ENCODE data around the gene PFDN2.
"Not testable (repeated sequence)": the region's sequence is repeated elsewhere in the genome, so short reads cannot be mapped to it uniquely, and the experiment has no call there.

The PFDN2 gene

DNA sequence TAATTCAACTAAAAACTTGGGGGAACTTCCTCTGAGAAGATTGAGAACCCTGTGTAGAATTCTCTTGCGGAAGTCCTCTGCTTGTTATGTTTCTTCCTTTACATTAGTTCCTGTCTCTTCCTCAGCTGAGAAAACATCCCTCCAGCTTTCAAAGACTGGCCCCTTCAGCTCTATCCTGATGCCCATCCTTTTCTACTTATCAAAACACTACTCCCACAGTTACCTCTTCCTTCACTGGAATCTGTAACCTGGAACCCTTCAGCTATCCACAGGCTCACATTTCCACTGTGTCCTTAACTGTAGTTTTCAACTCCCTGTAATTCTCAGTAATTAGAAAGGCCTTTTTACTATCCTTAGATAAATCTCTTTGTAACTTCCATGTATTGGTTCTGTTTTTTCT is 20.6 kb upstream of the PFDN2 start:
- DNase-seq (ENCODE audit: low spot score), result no peak

- DNase-seq (ENCODE audit: low spot score), result no peak
These were observed 20.0 kb upstream of the PFDN2 start for GRCh38 chr1:161137881-161138280.

DNA sequence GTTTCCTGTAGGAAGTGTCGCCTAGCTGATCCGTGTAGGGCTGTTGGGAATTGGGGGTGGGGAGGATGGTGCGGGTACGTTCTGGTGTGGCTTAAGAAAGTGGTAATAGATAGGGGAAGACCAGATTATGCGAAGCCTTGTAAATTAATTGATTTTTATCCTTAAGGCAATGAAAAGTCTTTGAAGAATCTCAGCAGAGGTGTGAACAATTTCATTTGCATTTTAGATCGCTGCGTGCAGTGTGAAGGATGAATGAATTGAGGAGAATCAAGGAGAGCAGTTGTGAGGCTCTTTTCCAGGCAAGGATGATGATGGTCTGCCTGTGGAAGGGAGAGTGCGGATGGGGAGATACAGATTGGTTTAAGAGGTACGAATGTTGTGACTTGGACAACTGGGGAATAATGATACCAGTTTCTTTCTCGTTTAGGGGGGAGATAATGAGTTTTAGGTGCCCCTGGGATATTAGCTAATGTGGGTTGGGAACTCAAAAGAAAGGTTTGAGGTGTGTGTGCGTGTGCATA is 15.4 kb upstream of the PFDN2 start:
- DNase-seq (ENCODE audit: low spot score), result no peak

- DNase-seq (ENCODE audit: low spot score), result peak; percentile 98
These were observed 14.8 kb upstream of the PFDN2 start, which contains the start of gene DEDD for GRCh38 chr1:161132410-161133219. TSS of gene DEDD (minus strand) at chr1:161132667. CDS start at chr1:161124462, 8,205 bp downstream.

GRCh38 chr1:161131523-161132409 is 13.9 kb upstream of the PFDN2 start:
- no peak for DNase-seq (ENCODE audit: low spot score)

DNA sequence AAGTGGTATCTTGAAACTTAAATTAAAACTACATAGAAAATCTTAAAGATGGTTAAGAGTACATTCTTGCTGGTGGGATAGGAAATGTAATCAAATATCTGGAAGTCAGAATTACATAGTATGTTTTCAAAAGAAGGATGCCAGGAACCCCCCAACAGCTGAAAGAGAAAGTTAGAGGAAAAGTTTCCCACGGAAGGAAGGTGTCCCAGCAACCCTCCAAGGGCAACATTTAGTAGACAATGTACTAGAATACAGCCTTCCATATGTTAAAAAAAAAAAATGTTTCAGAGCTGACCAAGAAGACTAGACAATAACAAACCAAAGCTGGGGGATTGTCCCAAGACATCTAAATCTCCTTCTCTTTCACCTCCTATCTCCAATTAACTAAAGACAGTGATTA is 12.4 kb upstream of the PFDN2 start:
- DNase-seq (ENCODE audit: low spot score), result no peak

- DNase-seq (ENCODE audit: low spot score), result no peak
These were observed 11.0 kb upstream of the PFDN2 start for GRCh38 chr1:161128591-161129420.

DNA sequence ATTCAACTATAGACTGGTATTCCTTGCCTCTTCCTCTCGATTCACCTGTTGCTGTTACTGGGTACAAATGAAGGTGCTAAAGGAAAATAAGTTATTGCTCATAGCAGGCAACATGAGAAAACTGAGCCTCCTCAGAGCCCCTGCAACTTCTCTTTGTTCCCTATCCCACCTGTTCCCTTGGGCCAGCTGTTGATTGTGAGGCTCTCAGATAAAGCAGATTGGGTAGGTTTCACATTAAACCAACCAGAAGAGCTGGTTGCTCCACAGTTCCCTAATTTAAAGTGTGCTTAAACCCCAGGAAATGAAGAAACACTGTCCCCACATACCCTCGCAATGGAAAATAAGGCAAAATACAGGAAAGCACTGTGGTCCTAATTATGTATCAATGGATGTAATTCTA is 9.8 kb upstream of the PFDN2 start:
- no peak for DNase-seq (ENCODE audit: low spot score)

GRCh38 chr1:161122967-161123366 is 5.1 kb upstream of the PFDN2 start:
- DNase-seq (ENCODE audit: low spot score), result no peak

DNA sequence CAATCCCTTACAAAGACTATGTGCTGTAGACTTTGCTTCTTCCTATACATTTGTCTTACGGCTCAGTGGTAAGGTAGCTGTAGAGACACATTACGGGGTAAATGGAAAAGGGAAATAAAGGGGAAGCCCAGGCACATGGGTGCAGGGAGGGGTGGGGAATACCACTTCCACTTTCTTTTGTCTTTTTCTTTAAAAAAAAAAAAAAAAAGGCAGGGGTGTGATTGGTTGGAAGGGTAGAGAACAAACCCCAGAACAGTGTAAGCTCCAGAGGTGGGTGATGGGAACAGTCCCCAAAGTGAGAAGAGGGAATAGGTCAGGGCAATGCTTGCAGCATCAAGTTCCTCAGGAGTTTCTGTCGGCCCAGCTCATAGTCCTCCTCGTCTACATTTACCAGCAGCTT is 4.0 kb upstream of the PFDN2 start:
- peak; percentile 31 for DNase-seq (ENCODE audit: low spot score)

- no peak for DNase-seq (ENCODE audit: low spot score)
These were observed 3.3 kb upstream of the PFDN2 start for GRCh38 chr1:161121042-161121650.

DNA sequence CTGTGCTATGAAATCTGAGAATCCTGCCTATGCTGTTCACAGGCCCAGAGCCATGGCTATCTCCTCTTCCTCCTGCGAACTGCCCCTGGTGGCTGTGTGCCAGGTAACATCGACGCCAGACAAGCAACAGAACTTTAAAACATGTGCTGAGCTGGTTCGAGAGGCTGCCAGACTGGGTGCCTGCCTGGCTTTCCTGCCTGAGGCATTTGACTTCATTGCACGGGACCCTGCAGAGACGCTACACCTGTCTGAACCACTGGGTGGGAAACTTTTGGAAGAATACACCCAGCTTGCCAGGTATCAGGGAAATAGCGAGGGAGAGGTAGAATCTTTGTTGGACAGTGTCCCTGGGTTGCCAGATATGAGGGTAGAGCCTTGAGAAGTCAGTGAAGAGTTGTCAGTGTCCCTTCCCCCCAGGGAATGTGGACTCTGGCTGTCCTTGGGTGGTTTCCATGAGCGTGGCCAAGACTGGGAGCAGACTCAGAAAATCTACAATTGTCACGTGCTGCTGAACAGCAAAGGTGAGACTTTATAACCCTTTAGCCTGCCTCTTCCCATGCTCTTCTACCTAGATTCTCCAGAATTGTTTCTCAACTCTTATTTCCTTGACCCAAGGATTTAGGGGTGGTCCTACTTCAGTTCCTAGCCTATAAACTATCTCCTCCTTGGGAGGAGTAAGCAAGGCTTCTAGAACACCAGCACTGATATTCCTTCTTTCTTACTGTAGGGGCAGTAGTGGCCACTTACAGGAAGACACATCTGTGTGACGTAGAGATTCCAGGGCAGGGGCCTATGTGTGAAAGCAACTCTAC is 1.5 kb upstream of the PFDN2 start:
- no peak for DNase-seq (ENCODE audit: low spot score)

GRCh38 chr1:161115961-161116360 is 1.9 kb downstream of the PFDN2 start:
- not testable (repeated sequence) for DNase-seq (ENCODE audit: low spot score)

GRCh38 chr1:161115132-161115711 is 2.6 kb downstream of the PFDN2 start:
- no peak for DNase-seq (ENCODE audit: low spot score)

DNA sequence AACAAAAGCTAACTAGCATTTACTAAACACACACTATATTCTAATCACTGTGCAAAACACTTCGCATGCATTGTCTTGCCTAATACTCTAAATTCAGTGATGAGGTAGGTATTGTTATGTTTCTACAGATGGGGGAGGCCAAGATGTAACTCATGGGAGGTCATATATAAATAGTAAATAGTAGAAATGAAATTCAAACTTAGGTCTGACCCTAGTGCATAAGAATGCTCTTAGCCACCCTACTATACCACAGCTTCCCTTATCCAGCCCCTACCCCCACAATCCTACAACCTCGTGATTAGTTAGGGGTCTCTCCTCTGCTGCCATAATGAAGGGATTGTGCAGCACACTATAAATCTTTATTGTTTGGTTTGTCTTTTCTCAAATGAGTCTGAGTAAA is 3.3 kb downstream of the PFDN2 start:
- peak; percentile 23 for DNase-seq (ENCODE audit: low spot score)

DNA sequence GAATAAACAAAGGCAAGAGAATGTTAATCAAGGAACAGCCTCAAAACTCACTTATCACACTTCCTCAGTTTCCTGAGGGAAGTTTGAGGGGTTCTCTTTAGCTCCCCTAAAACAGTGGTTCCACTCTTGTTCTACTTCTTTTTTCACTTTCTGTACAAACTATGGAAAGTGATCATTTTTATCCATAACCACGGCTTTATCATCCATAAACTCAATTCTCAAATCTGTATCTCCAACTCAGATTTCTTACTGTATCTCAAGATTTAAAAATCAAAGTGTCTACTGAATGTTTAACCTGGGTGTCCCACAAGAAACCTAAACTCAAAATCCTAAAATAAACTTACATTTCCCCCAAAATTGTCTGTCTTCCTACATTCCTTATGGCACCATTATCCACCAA is 3.9 kb downstream of the PFDN2 start:
- no peak for DNase-seq (ENCODE audit: low spot score)

GRCh38 chr1:161111527-161111926 is 6.3 kb downstream of the PFDN2 start:
- DNase-seq (ENCODE audit: low spot score), result no peak

DNA sequence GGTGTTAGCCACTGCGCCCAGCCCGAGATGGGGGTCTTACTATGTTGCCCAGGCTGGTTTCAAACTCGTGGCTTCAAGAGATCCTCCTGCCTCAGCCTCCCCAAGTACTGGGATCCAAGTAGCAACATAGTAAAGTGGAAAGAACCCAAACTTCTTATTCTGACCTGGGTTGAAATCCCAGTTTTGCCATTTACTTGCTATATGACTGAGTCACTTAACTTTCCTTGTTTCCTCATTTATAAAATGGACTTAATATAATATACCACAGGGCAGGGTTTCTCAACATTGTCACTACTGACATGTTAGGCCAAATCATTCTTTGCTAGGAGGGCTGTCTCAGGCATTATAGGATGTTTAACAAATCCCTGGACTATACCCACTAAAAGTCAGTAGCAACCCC is 6.7 kb downstream of the PFDN2 start:
- no peak for DNase-seq (ENCODE audit: low spot score)

- DNase-seq (ENCODE audit: low spot score), result no peak
These were observed 11.4 kb downstream of the PFDN2 start for GRCh38 chr1:161106431-161106830.

DNA sequence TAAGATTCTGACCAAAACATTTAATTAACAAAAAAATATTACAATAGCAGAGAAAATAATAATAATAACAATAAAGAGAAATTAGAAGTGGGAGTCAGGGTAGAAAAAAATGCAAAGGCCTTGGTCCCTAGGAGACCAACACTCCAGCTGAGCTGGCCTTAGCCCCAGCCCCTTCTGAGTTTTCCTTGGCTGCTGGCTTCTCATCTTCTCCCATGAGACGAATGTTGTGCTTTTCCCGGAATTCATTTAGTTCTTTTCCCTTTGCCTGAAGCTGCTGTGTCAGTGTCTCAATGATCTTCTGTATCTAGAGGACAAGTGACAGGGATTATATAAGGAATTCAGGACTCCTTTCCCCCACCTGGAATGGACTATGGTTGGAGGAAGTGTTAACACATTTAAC is 17.3 kb downstream of the PFDN2 start:
- no peak for DNase-seq (ENCODE audit: low spot score)

Measured in globus pallidus (tissue), 1 donor.